Endodermal cell (in vitro differentiated cells): ENCODE data around the gene LRMDA. TPM values are rescaled to one million over a fixed set of nuclear protein-coding genes. Genes with fewer than 3 reads are reported as not detected.

Experiments
- DNase-seq: peaks from one replicate; pipeline ENCODE4 v3.0.0-alpha.2; 2017
- H3K27ac ChIP-seq: 2 replicates; pipeline ENCODE4 v1.5.1; 2013; ENCODE audit warnings: mild to moderate bottlenecking, low read depth, low read length, moderate library complexity
- H3K27me3 ChIP-seq: 2 replicates; pipeline ENCODE4 v1.6.1; 2013; ENCODE audit warnings: mild to moderate bottlenecking, low read length, moderate library complexity; ENCODE audit not compliant: insufficient read depth, control insufficient read depth, poor library complexity, severe bottlenecking
- H3K36me3 ChIP-seq: 2 replicates; pipeline ENCODE4 v1.7.0; 2013; ENCODE audit warnings: mild to moderate bottlenecking, low read length, moderate library complexity; ENCODE audit not compliant: control insufficient read depth, insufficient read depth
- H3K4me1 ChIP-seq: one replicate; pipeline ENCODE4 v1.7.0; 2013; ENCODE audit warnings: low read length; ENCODE audit not compliant: control insufficient read depth, insufficient read depth
- H3K4me3 ChIP-seq: 2 replicates; pipeline ENCODE4 v1.5.1; 2013; ENCODE audit warnings: mild to moderate bottlenecking, low read length, moderate library complexity
- H3K9ac ChIP-seq: 2 replicates; pipeline ENCODE4 v1.6.1; 2013; ENCODE audit warnings: mild to moderate bottlenecking, low read length, moderate library complexity; ENCODE audit not compliant: poor library complexity, severe bottlenecking; ENCODE audit errors: extremely low read depth
- H3K9me3 ChIP-seq: 2 replicates; pipeline ENCODE4 v1.6.1; 2013; ENCODE audit warnings: mild to moderate bottlenecking, low read length, moderate library complexity; ENCODE audit not compliant: control insufficient read depth
- H3K27ac Mint-ChIP-seq: 2 replicates; pipeline ENCODE4 v1.8.0; 2020; ENCODE audit warnings: mixed read lengths
- H3K27me3 Mint-ChIP-seq: 2 replicates; pipeline ENCODE4 v1.8.0; 2021; ENCODE audit warnings: mild to moderate bottlenecking, mixed read lengths; ENCODE audit not compliant: insufficient read depth
- H3K36me3 Mint-ChIP-seq: 2 replicates; pipeline ENCODE4 v1.8.0; 2020; ENCODE audit warnings: low read depth, mixed read lengths
- H3K4me1 Mint-ChIP-seq: 2 replicates; pipeline ENCODE4 v1.8.0; 2020; ENCODE audit warnings: mixed read lengths
- H3K4me3 Mint-ChIP-seq: 2 replicates; pipeline ENCODE4 v1.8.0; 2020; ENCODE audit warnings: mild to moderate bottlenecking, moderate library complexity, mixed read lengths
- H3K9me3 Mint-ChIP-seq: 2 replicates; pipeline ENCODE4 v1.8.0; 2020; ENCODE audit warnings: mild to moderate bottlenecking, mixed read lengths
- WGBS, 2 experiments: methylation state at CpG; one replicate each; pipeline versions ENCODE4 v1.1.5 to v1.1.7; 2013; ENCODE audit warnings: missing lambda C conversion rate in 2 of 2, mixed read lengths in 1 of 2; ENCODE audit not compliant: insufficient coverage in 1 of 2, insufficient read length in 1 of 2; 5-methylcytosine and 5-hydroxymethylcytosine counted together
- total RNA-seq, 2 donors: library from RNA; stranded (reverse); fragmentation: NEBNext Ultra II Directional in 1 of 2; extraction: Animal tissue kit (Norgen Biotek cat#: 25700) in 1 of 2; gene quantifications; 2 replicates in 1 of 2; 3 replicates in 1 of 2; pipeline ENCODE4 v1.2.1, GENCODE V29; 2021
- TF ChIP-seq, protein P1 (sequence below): fragments of 200-600 bp; sonication (generic); conservative IDR thresholded peaks from 2 replicates; pipeline ENCODE4 v1.5.0; 2021; ENCODE audit warnings: antibody characterized with exemption, mild to moderate bottlenecking

Gene LRMDA
- total RNA-seq, 2 donors from 2014 or later = 1.7 to 5.1 TPM

DNA sequence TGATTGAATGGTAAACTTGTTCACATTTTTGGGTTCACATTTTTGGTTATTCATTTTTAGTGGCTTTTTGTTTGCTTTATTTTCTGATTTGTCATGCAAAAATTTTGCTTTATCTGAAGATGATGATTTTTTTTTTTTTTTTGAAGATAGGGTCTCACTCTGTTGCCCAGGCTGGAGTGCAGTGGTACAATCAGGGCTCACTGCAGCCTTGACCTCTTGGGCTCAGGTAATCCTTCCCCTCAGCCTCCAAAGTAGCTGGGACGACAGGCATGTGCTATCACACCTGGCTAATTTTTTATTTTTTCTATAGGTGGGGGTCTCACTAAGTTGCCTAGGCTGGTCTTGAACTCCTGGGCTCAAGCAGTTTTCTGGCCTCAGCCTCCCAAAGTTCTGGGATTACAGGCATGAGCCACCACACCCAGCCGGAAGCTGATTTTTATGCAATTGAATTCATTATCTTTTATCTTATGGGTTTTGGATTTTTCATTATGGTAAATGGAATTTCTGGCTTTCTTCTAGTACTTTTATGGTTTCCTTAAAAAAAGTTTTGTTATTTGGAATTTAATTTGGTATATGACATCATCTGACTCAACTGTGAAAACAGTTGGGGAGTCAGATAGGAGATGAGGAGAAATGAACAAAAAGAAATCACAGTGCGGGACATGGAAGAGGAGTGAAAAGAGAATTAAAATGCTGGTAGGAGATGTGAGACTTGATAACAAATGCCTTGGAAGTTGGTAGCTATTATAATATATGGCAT lies 158.7 kb downstream of the LRMDA start:
- H3K9ac ChIP-seq = no peak overlapping the region
- TF ChIP-seq, protein P1, sequence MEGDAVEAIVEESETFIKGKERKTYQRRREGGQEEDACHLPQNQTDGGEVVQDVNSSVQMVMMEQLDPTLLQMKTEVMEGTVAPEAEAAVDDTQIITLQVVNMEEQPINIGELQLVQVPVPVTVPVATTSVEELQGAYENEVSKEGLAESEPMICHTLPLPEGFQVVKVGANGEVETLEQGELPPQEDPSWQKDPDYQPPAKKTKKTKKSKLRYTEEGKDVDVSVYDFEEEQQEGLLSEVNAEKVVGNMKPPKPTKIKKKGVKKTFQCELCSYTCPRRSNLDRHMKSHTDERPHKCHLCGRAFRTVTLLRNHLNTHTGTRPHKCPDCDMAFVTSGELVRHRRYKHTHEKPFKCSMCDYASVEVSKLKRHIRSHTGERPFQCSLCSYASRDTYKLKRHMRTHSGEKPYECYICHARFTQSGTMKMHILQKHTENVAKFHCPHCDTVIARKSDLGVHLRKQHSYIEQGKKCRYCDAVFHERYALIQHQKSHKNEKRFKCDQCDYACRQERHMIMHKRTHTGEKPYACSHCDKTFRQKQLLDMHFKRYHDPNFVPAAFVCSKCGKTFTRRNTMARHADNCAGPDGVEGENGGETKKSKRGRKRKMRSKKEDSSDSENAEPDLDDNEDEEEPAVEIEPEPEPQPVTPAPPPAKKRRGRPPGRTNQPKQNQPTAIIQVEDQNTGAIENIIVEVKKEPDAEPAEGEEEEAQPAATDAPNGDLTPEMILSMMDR = no peak
- Mint-ChIP-seq H3K4me3 (no peak overlapping the region), H3K9me3 (no peaks in the 10 kb centered on the region), H3K27me3 (peaks cover 10% of the 10 kb centered on the region), H3K4me1 (peaks cover 8% of the 10 kb centered on the region), H3K36me3 (no peaks in the 10 kb centered on the region), H3K27ac (no peak overlapping the region)
- WGBS, 2 experiments = 91% methylated on average over 3 of the region's 3 CpGs; no CpG with 5 or more reads in 1 of the 2 experiments
- H3K9me3 ChIP-seq = no peaks in the 10 kb centered on the region
- H3K4me3 ChIP-seq = no peak overlapping the region
- H3K27me3 ChIP-seq = no peaks in the 10 kb centered on the region
- no peak for DNase-seq
- no peaks in the 10 kb centered on the region for H3K36me3 ChIP-seq
- H3K4me1 ChIP-seq = no peaks in the 10 kb centered on the region
- no peak overlapping the region for H3K27ac ChIP-seq

DNA sequence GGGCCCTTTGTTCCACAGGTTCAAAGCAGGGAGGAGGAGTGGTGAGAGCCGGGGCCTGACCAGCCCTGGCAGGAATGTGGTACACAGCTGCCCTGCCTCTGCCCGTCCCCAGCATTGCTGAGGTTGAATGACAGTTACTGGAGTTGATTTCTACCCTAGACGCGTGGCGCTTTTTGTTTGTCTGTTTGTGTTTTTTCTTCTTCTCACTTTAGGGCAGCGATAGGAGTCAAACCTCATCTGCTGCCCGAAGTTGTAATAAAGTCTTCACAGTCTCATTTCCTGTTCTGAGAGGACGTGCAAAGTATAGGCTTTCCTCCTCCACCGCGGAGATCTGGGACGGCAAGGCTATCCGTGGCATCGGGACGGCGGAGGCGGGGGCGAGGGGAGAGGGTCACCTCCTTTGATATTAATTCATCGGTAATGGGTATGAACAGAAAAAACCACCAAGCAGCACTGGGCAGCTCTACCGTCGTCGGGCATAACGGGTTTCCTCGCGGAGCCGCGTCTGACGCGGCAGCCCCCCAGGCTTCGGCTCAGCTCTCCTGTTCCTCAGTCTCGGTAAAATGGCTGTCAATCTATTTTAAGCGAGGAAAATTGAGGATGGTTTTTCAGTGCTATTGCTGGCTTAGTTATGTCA lies 160.8 kb downstream of the LRMDA start:
- Mint-ChIP-seq H3K4me1 (peaks cover 13% of the 10 kb centered on the region), H3K9me3 (no peaks in the 10 kb centered on the region), H3K36me3 (no peaks in the 10 kb centered on the region), H3K4me3 (no peak overlapping the region), H3K27me3 (peaks cover 12% of the 10 kb centered on the region), H3K27ac (no peak overlapping the region)
- H3K4me3 ChIP-seq = no peak overlapping the region
- H3K4me1 ChIP-seq = no peaks in the 10 kb centered on the region
- no peaks in the 10 kb centered on the region for H3K36me3 ChIP-seq
- no peak for DNase-seq
- peaks cover 5% of the 10 kb centered on the region for H3K27me3 ChIP-seq
- H3K9ac ChIP-seq = no peak overlapping the region
- 95 to 99% methylated on average over 24 to 31 of the region's 31 CpGs for WGBS, 2 experiments
- H3K27ac ChIP-seq = no peak overlapping the region
- no peaks in the 10 kb centered on the region for H3K9me3 ChIP-seq
- TF ChIP-seq, protein P1 = no peak

DNA sequence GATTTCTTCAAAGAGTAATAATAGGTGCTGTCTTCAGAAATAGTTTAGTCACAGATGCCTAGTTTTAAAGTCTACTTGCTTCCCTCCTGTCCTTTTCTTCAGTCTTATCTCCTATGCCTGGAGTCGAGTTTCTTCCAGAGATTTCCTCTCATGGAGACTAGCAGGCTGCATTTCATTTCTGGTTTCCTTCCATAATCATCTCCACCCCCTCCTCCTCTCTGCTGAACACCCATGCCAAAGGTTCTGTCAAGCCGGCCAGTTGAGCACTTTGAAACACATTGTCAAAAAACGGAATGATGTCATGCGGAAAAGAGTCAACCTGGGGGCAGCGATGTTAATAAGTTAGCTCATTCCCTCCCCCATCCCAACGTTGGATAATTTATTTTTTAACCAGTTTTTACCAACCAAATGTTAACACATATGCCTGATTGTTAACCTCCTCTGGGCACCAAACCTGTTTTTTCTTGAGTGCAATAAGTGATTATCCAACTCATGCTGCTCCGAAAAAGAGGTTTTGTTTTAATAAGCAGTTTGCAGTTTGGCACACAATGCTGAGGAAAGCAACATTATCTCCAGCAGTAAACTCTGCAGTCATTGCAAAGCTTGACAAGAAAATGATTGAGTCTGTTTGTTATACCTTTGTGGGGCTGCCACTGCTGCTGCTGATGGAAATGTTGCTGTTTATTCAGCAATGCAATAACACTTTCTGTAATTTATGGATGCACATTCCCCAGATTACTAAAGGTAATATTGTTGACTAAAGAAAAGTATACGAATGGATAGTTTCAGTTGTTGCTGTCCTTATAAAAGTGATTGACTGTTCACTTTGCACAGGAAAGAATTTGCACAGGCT lies 161.6 kb downstream of the LRMDA start:
- Mint-ChIP-seq H3K4me3 (no peak overlapping the region), H3K9me3 (no peaks in the 10 kb centered on the region), H3K36me3 (no peaks in the 10 kb centered on the region), H3K27me3 (peaks cover 20% of the 10 kb centered on the region), H3K27ac (no peak overlapping the region), H3K4me1 (peaks cover 17% of the 10 kb centered on the region)
- H3K4me1 ChIP-seq = no peaks in the 10 kb centered on the region
- no peaks in the 10 kb centered on the region for H3K36me3 ChIP-seq
- 88 to 96% methylated on average over 7 to 8 of the region's 8 CpGs for WGBS, 2 experiments
- no peak overlapping the region for H3K27ac ChIP-seq
- H3K9me3 ChIP-seq = no peaks in the 10 kb centered on the region
- no peak for DNase-seq
- H3K4me3 ChIP-seq = no peak overlapping the region
- TF ChIP-seq, protein P1 = no peak
- no peak overlapping the region for H3K9ac ChIP-seq
- peaks cover 8% of the 10 kb centered on the region for H3K27me3 ChIP-seq
